Esophagus muscularis mucosa (tissue), 4 donors: ENCODE measurements around the gene RECK.

ENCODE experiments used
- EP300 ChIP-seq: sonication (generic); formaldehyde crosslinking; IDR thresholded peaks from one replicate; pipeline ENCODE4 v1.6.1; 2017; ENCODE audit warnings: antibody characterized with exemption
- POLR2A ChIP-seq: fragments of 450-650 bp; IDR thresholded peaks from one replicate; pipeline ENCODE4 v1.6.1; 2017; ENCODE audit warnings: antibody characterized with exemption, moderate library complexity, mild to moderate bottlenecking, low read depth
- TF ChIP-seq, protein P1 (sequence below), 3 experiments: fragments of 200-600 bp in 2 of 3; fragments of 450-650 bp in 1 of 3; sonication (generic) in 2 of 3; IDR thresholded peaks; one replicate each; pipeline ENCODE4 v1.5.1; 2017 to 2019; ENCODE audit warnings: antibody characterized with exemption in 3 of 3, mild to moderate bottlenecking in 2 of 3, moderate library complexity in 1 of 3

DNA sequence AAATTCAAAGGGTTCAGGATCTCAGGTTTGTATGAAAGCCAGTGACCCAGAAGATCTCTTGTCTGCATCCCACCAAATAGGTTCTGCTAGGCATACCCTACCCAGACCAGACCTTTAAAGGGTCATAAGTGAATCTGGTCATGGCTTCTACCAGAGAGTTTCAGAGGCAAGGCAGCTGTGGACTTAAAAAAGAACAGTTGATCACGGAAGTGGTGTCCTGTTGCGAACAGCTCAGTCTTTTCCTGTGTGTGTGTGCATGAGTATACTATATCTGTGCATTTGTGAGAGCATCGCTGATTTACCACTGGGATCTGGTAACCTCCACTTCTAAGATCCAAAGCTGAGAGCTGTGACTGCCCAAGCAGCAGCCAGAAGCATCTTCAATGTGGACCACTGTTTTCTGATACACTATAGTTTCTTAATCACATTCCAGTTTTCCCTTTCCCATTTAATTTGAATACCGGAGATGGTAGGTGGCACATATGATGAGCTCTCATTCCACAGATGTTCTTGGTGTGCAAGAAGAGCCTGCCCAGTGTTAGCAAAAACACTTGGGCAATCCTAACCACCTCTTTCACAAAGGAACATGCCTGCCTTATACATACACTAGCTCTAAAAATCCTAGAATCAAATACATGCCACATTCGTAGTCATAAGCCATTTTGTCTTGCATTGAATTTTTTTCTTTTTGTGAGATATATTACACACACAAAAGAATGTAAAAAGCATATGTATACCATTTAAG lies 42.6 kb upstream of the RECK start:
- TF ChIP-seq, protein P1, sequence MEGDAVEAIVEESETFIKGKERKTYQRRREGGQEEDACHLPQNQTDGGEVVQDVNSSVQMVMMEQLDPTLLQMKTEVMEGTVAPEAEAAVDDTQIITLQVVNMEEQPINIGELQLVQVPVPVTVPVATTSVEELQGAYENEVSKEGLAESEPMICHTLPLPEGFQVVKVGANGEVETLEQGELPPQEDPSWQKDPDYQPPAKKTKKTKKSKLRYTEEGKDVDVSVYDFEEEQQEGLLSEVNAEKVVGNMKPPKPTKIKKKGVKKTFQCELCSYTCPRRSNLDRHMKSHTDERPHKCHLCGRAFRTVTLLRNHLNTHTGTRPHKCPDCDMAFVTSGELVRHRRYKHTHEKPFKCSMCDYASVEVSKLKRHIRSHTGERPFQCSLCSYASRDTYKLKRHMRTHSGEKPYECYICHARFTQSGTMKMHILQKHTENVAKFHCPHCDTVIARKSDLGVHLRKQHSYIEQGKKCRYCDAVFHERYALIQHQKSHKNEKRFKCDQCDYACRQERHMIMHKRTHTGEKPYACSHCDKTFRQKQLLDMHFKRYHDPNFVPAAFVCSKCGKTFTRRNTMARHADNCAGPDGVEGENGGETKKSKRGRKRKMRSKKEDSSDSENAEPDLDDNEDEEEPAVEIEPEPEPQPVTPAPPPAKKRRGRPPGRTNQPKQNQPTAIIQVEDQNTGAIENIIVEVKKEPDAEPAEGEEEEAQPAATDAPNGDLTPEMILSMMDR (IDR thresholded peaks at IDR 0.05), result no peak
- TF ChIP-seq EP300 (no peak), POLR2A (no peak)
